ENCODE measurements around the gene DHRSX.
A peak's percentile ranks its signal among the peaks of the same experiment; 100 is the strongest.
"Not testable (repeated sequence)": the region's sequence is repeated elsewhere in the genome, so short reads cannot be mapped to it uniquely, and the experiment has no call there.

Gene DHRSX

DNA sequence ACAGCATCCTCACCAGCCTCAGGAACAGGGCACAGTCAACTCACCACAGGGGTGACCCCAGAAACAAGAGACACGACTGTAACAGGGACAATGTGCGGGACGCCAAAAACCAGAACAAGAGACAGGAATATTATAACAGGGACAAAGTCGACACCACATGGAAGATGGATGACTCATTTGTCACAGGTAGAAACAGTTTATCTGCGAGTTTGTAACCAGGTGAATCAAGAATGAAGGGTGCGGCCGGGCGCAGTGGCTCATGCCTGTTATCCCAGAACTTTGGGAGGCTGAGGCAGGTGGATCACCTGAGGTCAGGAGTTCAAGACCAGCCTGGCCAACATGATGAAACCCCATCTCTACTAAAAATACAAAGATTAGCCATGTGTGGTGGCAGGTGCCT lies 44.7 kb downstream of the DHRSX start:
- peak; percentile 13 for DNase-seq (ENCODE audit: low spot score)

DNA sequence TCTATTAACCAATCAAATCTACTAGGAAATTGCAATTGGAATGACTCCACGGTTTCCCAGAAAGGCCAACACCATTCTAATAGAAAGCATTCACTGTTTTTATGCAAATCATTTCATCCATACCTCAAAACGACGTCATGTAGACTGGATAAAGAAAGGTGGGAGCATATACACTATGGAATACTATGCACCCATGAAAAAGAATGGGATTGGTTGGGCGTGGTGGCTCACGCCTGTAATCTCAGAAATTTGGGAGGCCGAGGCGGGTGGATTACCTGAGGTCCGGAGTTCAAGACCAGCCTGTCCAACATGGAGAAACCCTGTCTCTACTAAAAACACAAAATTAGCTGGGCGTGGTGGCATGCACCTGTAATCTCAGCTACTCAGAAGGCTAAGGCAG lies 46.2 kb downstream of the DHRSX start:
- not testable (repeated sequence) for DNase-seq (ENCODE audit: low spot score)

- no peak for DNase-seq (ENCODE audit: low spot score)
Measured at GRCh38 chrX:2452799-2453198, 48.0 kb downstream of the DHRSX start.

DNA sequence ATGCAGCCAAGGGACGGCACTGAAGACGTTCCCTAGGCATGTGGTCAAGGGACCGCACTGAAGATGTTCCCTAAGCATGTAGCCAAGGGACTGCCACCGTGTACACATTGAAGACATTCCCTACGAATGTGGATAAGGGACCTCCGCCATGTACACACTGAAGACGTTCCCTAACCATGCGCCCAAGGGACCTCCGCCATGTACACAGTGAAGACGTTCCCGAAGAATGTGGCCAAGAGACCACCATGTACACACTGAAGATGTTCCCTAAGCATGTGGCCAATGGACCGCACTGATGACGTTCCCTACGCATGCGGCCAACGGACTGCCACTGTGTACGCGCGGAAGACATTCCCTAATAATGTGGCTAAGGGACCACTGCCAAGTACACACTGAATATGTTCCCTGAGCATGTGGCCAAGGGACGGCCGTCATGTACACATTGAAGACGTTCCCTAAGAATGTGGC lies 48.4 kb downstream of the DHRSX start:
- no peak for DNase-seq (ENCODE audit: low spot score)

DNA sequence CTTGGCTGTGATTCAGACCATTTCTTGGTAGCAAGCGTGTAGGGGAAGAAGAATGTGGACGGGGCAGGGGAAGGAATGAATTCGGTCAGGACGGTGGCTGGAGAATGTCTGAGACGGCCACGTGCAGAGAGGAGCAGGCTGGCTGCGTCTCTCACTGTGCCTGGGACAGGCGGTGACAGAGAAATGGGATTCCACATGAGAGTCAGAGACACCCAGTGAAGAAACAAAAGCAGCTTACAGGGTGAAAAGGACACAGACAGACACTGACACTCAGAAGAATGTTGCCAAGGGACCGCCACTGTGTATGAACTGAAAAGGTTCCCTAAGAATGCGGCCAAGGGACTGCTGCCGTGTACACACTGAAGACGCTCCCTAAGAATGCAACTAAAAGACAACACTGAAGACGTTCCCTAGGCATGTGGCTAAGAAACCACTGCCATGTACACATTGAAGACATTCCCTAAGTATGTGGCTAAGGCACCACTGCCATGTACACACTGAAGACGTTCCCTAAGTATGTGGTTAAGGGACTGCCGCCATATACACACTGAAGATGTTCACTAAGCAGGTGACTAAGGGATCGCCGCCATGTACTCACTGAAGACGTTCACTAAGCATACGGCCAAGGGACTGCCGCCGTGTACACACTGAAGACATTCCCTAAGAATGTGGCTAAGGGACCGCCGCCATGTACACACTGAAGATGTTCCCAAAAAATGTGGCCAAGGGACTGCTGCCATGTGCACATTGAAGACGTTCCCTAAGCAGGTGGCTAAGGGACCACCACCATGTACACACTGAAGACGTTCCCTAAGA lies 49.1 kb downstream of the DHRSX start:
- no peak for DNase-seq (ENCODE audit: low spot score)

DNA sequence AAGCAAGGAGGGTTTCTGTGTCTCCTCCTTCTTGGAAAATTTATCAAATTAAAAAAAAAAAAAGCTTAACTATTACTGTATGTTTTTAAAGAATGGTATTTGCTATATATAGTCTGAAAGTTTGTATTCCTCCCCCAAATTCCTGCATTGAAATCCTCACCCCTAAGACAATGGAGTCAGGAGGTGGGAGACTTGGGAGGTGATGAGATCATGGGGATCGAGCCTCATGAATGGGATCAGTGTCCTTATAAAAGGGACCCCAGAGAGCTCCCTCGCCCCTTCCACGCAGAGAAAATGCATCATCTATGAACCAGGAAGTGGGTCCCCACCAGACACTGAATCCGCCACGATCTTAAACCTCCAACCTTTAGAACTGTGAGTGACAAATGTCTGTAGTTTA lies 50.1 kb downstream of the DHRSX start:
- no peak for DNase-seq (ENCODE audit: low spot score)

DNA sequence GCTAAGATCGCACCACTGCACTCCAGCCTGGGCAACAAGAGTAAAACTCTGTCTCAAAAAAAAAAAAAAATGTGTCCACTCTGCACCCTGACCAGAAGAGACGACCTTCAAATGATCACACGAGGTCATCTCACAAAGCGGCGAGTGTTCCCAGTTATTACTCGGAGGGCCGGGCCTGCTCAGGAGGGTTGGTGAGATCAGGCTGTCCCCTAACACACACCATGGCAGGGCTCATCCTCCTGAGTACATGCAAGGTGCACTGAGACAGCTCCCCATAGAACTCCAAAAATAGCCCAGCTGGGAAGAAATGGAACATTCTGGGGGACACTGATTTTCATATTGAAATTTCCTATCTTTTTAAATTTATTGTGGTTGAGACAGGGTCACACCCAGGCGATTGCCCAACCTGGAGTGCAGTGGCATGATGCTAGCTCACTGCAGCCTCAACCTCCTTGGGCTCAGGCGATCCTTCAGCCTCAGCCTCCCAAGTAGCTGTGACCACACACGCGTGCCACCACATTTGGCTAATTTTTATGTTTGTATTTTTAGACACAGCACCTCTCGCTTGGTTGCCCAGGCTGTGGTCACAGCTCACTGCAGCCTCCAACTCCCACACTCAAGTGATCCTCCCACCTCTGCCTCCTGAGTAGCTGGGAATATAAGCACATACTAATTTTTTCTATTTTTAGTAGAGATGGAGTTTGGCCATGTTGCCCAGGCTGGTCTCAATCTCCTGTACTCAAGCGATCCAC lies 51.5 kb downstream of the DHRSX start:
- DNase-seq (ENCODE audit: low spot score) = no peak

DNA sequence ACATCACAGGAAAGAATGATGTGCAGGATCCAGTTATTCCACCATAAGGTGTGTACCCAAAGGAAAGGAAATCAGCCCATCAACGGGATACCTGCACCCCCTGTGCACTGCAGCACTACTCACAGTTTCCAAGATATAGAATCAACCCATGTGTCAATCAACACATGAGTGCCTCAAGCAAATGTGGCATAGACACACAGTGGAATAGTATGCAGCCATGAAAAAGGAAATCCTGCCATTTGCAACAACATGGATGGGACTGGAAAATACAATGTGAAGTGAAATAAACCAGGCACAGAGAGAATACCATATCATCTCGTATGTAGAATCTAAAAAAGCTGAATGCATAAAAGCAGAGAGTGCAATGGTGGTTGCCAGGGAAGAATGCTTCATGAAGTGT lies 53.3 kb downstream of the DHRSX start:
- no peak for DNase-seq (ENCODE audit: low spot score)

DNA sequence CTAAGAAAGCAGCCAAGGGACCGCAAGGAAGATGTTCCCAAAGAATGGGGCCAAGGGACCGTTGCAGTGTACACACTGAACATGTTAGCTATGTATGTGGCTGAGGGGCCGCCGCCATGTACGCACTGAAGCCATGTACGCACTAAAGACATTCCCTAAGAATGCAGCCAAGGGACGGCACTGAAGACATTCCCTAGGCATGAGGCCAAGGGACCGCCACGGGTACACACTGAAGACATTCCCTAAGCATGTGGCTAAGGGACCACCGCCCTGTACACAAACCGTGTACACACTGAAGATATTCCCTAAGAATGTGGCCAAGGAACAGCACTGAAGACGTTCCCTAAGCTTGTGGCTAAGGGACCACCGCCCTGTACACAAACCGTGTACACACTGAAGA lies 54.0 kb downstream of the DHRSX start:
- DNase-seq (ENCODE audit: low spot score) = no peak

- no peak for DNase-seq (ENCODE audit: low spot score)
Measured at GRCh38 chrX:2445662-2446623, 54.8 kb downstream of the DHRSX start.

- no peak for DNase-seq (ENCODE audit: low spot score)
Measured at GRCh38 chrX:2442694-2443093, 58.1 kb downstream of the DHRSX start.

- DNase-seq (ENCODE audit: low spot score) = no peak
Measured at GRCh38 chrX:2441466-2441865, 59.3 kb downstream of the DHRSX start.

DNA sequence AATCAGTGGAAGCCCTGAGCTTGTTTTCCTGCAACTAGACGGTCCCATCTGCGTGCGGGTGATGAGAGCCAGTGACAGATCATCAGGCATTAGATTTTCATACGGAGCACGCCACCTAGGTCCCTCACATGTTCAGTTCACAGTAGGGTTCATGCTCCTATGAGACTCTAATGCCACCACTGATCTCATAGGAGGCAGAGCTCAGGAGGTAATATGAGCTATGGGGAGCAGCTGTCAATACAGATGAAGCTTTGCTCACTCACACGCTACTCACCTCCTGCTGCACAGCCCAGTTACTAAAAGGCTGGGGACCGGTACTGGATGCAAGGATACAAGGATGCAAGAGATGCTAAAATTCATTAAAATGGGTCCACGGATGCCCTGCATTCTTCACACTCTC lies 61.2 kb downstream of the DHRSX start:
- DNase-seq (ENCODE audit: low spot score) = no peak

DNA sequence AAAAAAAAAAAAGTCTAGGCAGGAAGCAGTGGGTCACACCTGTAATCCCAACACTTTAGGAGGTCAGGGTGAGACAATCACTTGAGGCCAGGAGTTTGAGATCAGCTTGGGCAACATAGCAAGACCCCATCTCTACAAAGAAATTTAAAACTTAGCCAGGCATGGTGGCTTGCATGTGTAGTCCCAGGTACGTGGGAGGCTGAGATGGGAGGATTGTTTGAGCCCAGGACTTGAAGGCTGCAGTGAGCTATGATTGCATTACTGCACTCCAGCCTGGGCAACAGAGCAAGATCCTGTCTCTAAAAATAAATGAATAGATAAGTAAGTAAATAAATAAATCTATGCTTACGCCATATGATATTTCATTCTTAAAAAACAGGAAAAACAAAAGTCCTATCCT lies 65.3 kb downstream of the DHRSX start:
- DNase-seq (ENCODE audit: low spot score) = no peak

DNA sequence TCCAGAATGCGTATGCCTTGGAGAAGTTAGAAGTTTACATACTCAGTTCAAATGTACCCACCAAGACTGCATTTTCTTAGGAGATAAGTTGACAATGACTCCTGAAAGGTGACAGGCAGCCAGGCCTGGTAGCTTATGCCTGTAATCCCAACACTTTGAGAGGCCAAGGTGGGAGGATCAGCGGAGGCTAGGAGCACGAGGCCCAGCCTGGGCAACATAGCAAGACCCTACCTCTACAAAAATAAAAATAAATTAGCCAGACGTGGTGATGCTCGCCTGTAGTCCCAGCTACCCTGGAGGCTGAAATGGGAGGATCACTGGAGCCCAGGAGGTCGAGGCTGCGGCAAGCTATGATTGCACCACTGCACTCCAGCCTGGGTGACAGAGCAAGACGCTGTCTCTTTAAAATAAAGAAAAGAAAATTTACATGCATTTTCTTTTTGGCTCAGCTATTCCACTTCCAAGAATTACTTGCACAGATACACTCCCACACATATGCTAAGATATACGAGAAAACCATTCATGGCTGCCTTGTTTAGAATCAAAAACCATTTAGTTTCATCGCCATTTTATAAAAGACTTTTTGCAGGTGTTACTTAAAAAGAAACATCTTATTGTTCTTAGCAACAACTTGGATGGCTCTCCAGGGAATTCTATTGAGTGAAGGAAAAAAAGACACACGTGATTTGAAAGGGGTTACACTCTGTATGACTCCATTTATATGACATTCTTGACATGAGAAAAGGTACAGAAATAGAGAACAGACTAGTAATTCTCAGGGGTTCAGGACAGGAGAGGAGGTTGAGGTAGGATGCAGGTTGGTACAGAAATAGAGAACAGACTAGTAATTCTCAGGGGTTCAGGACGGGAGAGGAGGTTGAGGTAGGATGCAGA lies 66.3 kb downstream of the DHRSX start:
- no peak for DNase-seq (ENCODE audit: low spot score)

- DNase-seq (ENCODE audit: low spot score) = no peak
Measured at GRCh38 chrX:2432298-2432863, 68.4 kb downstream of the DHRSX start.

GRCh38 chrX:2430265-2430825 lies 70.4 kb downstream of the DHRSX start:
- no peak for DNase-seq (ENCODE audit: low spot score)

GRCh38 chrX:2427737-2428136 lies 73.0 kb downstream of the DHRSX start:
- DNase-seq (ENCODE audit: low spot score) = no peak

GRCh38 chrX:2427147-2427546 lies 73.6 kb downstream of the DHRSX start:
- DNase-seq (ENCODE audit: low spot score) = no peak

DNA sequence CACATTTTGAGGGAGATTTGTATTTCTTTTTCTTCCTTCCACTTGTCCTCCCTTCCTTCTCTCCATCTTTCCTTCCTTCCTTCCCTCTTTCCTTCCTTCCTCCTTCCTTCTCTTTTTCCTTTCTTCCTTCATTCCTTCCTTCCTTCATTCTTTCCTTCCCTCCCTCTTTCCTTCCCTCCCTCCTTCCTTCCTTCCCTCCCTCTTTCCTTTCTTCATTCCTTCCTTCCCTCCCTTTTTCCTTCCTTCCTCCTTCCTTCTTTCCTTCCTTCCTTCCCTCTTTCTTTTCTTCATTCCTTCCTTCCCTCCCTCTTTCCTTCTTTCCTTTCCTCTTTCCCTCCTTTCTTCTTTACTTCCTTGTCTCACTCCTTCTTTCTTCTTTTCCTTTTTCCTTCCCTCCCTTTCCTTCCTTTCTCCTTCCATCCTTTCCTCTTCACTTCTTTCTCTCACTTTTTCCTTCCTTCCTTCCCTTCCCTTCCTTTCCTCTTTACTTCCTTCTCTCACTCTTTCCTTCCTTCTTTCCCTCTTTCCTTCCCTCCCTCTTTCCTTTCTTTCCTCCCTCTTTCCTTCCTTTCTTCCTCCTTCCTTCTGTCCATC lies 74.4 kb downstream of the DHRSX start:
- no peak for DNase-seq (ENCODE audit: low spot score)

All from LoVo (cell line).